Effector memory CD8-positive, alpha-beta T cell (primary cell): ENCODE measurements around the gene C10orf71.

Experiments
- ATAC-seq: fragments of 150-1000 bp; cut with Tn5 transposase; replicated peaks from 2 replicates; pipeline ENCODE4 v1.10.0; 2021; ENCODE audit warnings: mild to moderate bottlenecking, moderate library complexity
- DNase-seq, 3 experiments: peaks; one replicate each; pipeline ENCODE4 v3.0.0; 2021
- H3K27ac Mint-ChIP-seq, 2 donors: one replicate each; pipeline ENCODE4 v1.8.0; 2022; ENCODE audit warnings: mild to moderate bottlenecking in 2 of 2, mixed read lengths in 2 of 2, moderate library complexity in 2 of 2
- H3K27me3 Mint-ChIP-seq, 2 donors: one replicate each; pipeline ENCODE4 v1.8.0; 2022; ENCODE audit warnings: mixed read lengths in 2 of 2
- H3K36me3 Mint-ChIP-seq: one replicate; pipeline ENCODE4 v1.8.0; 2022; ENCODE audit warnings: mild to moderate bottlenecking, moderate library complexity, mixed read lengths; ENCODE audit not compliant: insufficient read depth
- H3K4me1 Mint-ChIP-seq, 2 donors: one replicate each; pipeline ENCODE4 v1.8.0; 2022; ENCODE audit warnings: low read depth in 2 of 2, mixed read lengths in 2 of 2
- H3K4me3 Mint-ChIP-seq, 2 donors: one replicate each; pipeline ENCODE4 v1.8.0; 2022; ENCODE audit warnings: mild to moderate bottlenecking in 2 of 2, mixed read lengths in 2 of 2, moderate library complexity in 2 of 2
- H3K9me3 Mint-ChIP-seq, 2 donors: one replicate each; pipeline ENCODE4 v1.8.0; 2022; ENCODE audit warnings: mixed read lengths in 2 of 2

C10orf71 gene

DNA sequence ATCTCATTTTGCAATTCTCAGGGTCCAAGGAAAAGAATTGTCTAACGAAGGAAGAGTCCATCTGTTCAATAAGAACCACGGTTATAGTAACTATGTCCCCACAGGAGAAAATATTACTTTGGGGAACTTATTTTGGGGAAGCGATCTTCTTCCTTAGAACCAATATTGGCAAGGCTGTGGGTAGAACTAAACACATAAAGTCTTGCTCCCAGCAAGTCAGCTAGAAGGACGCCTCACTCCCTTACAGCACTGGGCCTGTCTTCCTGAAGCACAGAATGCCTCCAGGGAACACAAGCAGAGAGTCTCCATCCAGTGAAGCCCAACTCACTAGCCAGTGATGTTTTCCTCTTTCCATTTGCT is 30.2 kb downstream of the C10orf71 start:
- H3K9me3 Mint-ChIP-seq: no peaks in the 10 kb centered on the region
- H3K27ac Mint-ChIP-seq: no peak overlapping the region
- no peak for ATAC-seq
- H3K4me3 Mint-ChIP-seq: no peak overlapping the region
- H3K4me1 Mint-ChIP-seq: peaks cover 0 to 2% of the 10 kb centered on the region in 2 donors
- DNase-seq: no peak
- H3K27me3 Mint-ChIP-seq: peaks cover 25 to 61% of the 10 kb centered on the region in 2 donors
- H3K36me3 Mint-ChIP-seq: no peaks in the 10 kb centered on the region

DNA sequence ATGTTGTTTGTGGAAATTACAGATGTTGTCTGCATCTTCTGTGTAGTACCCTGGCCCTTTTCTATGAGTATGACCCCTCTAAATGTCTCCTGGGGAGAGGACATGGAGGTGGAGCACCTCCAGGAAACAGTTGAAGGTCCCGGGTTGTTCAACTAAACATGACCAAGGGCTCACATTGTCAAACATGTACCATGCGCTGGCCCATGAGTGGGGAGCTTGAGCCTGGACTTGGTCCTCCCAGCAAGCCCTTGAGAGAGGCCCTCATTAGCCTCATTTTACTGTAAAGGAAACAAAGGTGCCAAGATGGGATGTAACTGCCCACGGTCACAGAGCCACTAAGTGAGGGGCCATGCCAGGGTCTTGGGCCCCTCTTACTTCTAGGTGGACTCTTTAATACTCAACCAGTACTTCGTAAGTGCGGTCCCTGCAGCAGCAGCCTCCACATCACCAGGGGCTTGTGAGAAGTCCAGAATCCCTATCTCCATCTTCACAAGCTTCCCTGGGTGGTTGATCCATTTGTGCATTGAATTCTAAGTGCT is 31.2 kb downstream of the C10orf71 start:
- Mint-ChIP-seq H3K27ac (no peak overlapping the region), H3K4me3 (no peak overlapping the region)

DNA sequence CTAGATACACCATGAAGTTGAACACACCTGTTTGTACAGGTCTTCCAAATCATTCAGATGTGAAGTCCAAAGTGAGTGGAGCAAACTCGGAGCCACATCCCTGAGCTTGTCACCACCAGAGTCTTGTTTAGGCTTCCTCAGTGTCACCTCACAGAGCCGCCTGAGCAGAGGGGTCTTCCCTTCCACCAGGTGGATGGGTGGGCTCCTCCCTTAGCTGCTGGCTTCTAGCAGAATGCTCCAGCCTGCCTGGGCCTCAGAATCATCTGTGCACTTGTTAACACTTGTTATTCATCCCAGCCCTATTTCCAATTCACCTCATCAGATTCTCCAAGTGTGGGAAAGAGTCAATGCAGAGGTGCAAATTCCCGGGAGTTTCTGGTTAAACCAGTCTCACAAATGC is 32.5 kb downstream of the C10orf71 start:
- Mint-ChIP-seq H3K27ac (no peak overlapping the region), H3K36me3 (peaks cover 2% of the 10 kb centered on the region), H3K27me3 (peaks cover 13 to 50% of the 10 kb centered on the region in 2 donors), H3K4me3 (no peak overlapping the region), H3K9me3 (peaks cover 9 to 20% of the 10 kb centered on the region in 2 donors), H3K4me1 (peaks cover 13 to 15% of the 10 kb centered on the region in 2 donors)
- no peak for DNase-seq
- ATAC-seq: no peak

More for the DNA sequence above, 31.2 kb downstream of the C10orf71 start:
- H3K4me1 Mint-ChIP-seq: peaks cover 5 to 7% of the 10 kb centered on the region in 2 donors
- peaks cover 16 to 51% of the 10 kb centered on the region in 2 donors for H3K27me3 Mint-ChIP-seq
- DNase-seq: no peak
- ATAC-seq: no peak
- H3K36me3 Mint-ChIP-seq: peaks cover under 1% of the 10 kb centered on the region
- peaks cover under 1 to 9% of the 10 kb centered on the region in 2 donors for H3K9me3 Mint-ChIP-seq

DNA sequence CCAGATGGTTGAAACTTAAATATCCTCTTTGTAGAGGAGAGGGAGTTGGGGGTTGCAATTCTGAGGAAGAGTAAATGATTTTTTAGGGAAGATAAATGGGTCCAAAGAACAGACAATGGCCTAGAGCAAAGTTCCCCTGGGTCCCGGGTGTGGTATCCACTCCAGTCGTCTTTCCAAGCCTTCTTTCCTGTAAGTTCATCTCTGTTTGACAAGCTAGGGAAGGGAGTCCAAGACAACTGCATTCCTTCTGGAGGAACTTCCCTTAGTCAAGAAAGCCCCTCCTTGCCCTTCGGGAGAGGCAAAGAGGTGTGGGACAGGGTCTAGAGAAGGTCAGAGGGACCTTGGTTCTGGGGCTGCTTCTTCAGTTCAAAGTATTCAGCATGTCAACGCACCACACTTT is 33.4 kb downstream of the C10orf71 start:
- no peak overlapping the region for H3K27ac Mint-ChIP-seq
- no peak for ATAC-seq
- H3K36me3 Mint-ChIP-seq: peaks cover 2% of the 10 kb centered on the region
- H3K4me1 Mint-ChIP-seq: peaks cover 13 to 15% of the 10 kb centered on the region in 2 donors
- H3K4me3 Mint-ChIP-seq: no peak overlapping the region
- H3K27me3 Mint-ChIP-seq: peaks cover 13 to 42% of the 10 kb centered on the region in 2 donors
- DNase-seq: no peak
- H3K9me3 Mint-ChIP-seq: peaks cover 9 to 20% of the 10 kb centered on the region in 2 donors

DNA sequence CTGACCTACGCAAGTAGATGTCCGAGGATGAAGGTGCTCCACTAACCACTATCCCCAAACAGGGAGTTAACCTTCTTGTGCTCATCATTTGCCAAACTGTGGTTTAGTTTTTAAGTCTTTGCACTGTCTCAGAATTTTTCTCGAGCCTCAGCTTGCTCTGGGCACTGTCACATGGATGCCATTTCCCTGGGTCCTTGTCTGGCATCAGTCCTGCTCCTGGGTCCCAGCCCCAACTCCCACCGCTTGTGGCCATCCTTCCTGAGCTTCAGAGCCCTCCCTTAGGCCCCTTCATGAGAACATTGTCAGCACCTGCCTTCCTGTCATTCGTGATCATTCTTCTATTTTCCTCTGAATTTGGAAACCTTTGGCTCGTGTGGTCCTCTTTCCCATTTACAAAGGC is 33.8 kb downstream of the C10orf71 start:
- no peak for DNase-seq
- peaks cover 9 to 20% of the 10 kb centered on the region in 2 donors for H3K9me3 Mint-ChIP-seq
- peaks cover 11 to 38% of the 10 kb centered on the region in 2 donors for H3K27me3 Mint-ChIP-seq
- no peak for ATAC-seq
- peaks cover 2% of the 10 kb centered on the region for H3K36me3 Mint-ChIP-seq
- H3K27ac Mint-ChIP-seq: no peak overlapping the region
- peaks cover 13 to 15% of the 10 kb centered on the region in 2 donors for H3K4me1 Mint-ChIP-seq
- no peak overlapping the region for H3K4me3 Mint-ChIP-seq

DNA sequence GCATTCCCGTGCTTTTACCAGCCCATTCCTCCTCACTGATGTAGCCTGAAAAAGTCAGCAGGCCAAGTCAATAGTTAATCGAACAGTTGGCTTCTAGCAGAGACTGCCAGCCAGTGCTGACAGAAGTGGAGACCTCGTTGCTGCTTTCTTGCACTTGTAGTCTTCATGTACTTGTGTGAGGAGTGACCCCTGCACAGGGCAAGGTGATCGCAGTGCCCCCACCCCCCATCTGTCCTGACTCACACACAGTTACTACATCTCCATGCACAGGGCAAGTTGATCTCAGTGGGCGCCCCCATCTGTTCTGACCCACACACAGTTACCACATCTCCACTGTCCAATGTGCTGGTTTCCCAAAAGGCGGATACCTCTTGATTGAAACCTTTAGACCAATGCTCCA is 34.2 kb downstream of the C10orf71 start:
- H3K4me3 Mint-ChIP-seq: no peak overlapping the region
- peaks cover 9 to 20% of the 10 kb centered on the region in 2 donors for H3K9me3 Mint-ChIP-seq

DNA sequence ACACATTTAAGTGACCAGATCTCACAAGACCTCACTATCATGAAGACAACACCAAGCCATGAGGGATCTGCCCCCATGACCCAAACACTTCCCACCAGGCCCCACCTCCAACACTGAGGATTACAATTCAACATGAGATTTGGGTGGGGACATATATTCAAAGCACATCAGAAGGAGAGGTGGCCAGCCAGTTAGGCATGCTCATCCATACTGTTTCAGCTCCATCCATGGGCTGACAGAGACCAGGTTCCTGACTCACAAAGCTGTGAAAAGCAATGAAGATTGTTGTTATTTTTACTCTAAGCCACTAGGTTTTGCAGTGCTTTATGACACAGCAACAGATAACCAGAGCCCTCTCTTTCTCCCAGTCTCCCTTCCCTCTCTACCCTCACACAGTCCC is 36.0 kb downstream of the C10orf71 start:
- Mint-ChIP-seq H3K36me3 (peaks cover 2% of the 10 kb centered on the region), H3K4me3 (peak overlapping the region; percentile 9 to 12), H3K9me3 (peaks cover 9 to 20% of the 10 kb centered on the region in 2 donors), H3K27me3 (peaks cover 4 to 37% of the 10 kb centered on the region in 2 donors), H3K4me1 (peaks cover 13 to 15% of the 10 kb centered on the region in 2 donors), H3K27ac (peak overlapping the region; percentile 87 to 92)
- DNase-seq: no peak
- ATAC-seq: no peak

More for the DNA sequence above, 34.2 kb downstream of the C10orf71 start:
- H3K27me3 Mint-ChIP-seq: peaks cover 7 to 37% of the 10 kb centered on the region in 2 donors
- H3K27ac Mint-ChIP-seq: no peak overlapping the region
- H3K36me3 Mint-ChIP-seq: peaks cover 2% of the 10 kb centered on the region
- H3K4me1 Mint-ChIP-seq: peaks cover 13 to 15% of the 10 kb centered on the region in 2 donors
- ATAC-seq (no peak), DNase-seq (no peak)

DNA sequence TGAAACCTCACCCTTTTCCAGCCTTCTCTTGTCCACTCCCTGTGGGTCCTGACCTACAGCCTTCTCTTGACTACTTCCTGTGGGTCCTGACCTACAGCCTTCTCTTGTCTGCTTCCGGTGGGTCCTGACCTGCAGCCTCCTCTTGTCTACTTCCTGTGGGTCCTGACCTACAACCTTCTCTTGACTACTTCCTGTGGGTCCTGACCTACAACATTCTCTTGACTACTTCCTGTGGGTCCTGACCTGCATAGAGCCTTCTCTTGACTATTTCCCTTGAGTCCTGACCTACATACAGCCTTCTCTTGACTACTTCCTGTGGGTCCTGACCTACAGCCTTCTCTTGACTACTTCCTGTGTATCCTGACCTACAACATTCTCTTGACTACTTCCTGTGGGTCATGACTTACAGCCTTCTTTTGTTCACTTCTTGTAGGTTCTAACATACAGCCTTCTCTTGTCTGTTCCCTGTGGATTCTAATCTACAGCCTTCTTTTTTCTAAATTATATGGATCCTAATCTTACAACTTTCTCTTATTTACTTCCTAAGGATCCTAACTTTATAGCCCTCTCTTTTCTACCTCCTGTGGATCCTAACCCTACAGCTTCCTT is 36.5 kb downstream of the C10orf71 start:
- H3K36me3 Mint-ChIP-seq: peaks cover 2% of the 10 kb centered on the region
- H3K4me1 Mint-ChIP-seq: peaks cover 13 to 15% of the 10 kb centered on the region in 2 donors
- ATAC-seq: peak; percentile 95
- H3K27me3 Mint-ChIP-seq: peaks cover 4 to 33% of the 10 kb centered on the region in 2 donors
- DNase-seq: no peak
- peaks cover 9 to 20% of the 10 kb centered on the region in 2 donors for H3K9me3 Mint-ChIP-seq
- H3K27ac Mint-ChIP-seq: peak overlapping the region; percentile 87 to 92
- peak overlapping the region; percentile 9 to 12 for H3K4me3 Mint-ChIP-seq

DNA sequence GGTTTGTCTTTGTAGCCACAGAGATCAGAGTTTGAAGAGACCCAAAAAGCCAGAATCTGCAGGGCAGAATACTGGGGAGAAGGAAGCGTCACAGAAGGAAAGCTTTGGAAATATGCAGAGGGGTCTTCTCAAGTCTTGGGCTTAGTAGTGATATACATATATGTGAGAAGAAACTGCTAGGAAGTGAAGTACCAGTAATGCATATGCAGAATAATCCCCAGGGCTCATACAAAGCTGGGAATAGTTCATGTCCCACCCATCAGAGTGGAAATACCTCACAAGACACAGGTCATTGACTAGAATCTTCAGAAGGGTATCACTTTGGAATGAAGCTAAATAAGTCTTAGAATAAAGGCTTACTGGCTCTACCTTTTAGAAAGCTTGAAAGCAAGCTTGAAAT is 39.6 kb downstream of the C10orf71 start:
- ATAC-seq (no peak), DNase-seq (no peak)
- peaks cover 9 to 20% of the 10 kb centered on the region in 2 donors for H3K9me3 Mint-ChIP-seq
- no peak overlapping the region for H3K27ac Mint-ChIP-seq
- peaks cover 13 to 15% of the 10 kb centered on the region in 2 donors for H3K4me1 Mint-ChIP-seq
- H3K27me3 Mint-ChIP-seq: peaks cover 12 to 41% of the 10 kb centered on the region in 2 donors
- H3K4me3 Mint-ChIP-seq: no peak overlapping the region
- H3K36me3 Mint-ChIP-seq: peaks cover 2% of the 10 kb centered on the region

DNA sequence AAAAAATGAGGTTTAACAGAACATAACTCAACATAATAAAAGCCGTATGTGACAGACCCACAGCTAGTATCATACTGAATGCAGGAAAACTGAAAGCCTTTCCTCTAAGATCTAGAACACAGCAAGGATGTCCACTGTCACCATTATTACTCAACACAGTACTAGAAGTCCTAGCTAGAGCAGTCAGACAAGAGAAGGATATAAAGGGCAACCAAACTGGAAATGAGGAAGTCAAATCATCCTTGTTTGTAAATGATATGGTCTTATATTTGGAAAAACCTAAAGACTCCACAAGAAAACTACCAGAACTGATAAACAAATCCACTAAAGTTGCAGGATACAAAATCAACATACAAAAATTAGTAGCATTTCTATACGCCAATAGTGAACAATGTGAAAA is 45.9 kb downstream of the C10orf71 start:
- no peak for DNase-seq
- H3K4me1 Mint-ChIP-seq: no peaks in the 10 kb centered on the region

DNA sequence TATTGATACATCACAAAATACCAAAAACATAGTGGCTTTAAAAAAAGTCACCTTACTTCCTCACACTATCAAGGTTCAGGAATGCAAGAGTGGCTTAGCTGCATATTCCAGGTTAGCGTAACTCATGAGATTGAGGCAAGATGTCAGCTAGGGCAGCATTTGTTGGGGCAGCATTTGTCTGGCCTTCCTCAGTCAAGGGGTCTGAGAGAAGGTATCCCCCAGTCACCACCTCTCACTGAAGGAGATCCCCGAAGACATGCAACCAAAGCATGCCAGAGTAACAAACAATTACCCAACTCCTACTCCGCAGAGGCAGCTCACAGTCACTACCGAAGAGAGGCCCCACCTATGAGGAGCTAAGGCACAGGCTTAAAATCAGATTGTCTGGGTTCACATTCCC is 48.4 kb downstream of the C10orf71 start:
- no peaks in the 10 kb centered on the region for H3K36me3 Mint-ChIP-seq
- H3K27ac Mint-ChIP-seq: no peak overlapping the region
- H3K27me3 Mint-ChIP-seq: peaks cover 19 to 31% of the 10 kb centered on the region in 2 donors
- H3K4me1 Mint-ChIP-seq: no peaks in the 10 kb centered on the region
- no peak for ATAC-seq
- no peak overlapping the region for H3K4me3 Mint-ChIP-seq
- no peak for DNase-seq
- H3K9me3 Mint-ChIP-seq: peaks cover 0 to 7% of the 10 kb centered on the region in 2 donors

More for the DNA sequence above, 45.9 kb downstream of the C10orf71 start:
- H3K9me3 Mint-ChIP-seq: peaks cover 0 to under 1% of the 10 kb centered on the region in 2 donors
- H3K36me3 Mint-ChIP-seq: no peaks in the 10 kb centered on the region
- H3K27me3 Mint-ChIP-seq: peaks cover 8 to 16% of the 10 kb centered on the region in 2 donors
- no peak overlapping the region for H3K27ac Mint-ChIP-seq
- no peak overlapping the region for H3K4me3 Mint-ChIP-seq
- no peak for ATAC-seq

DNA sequence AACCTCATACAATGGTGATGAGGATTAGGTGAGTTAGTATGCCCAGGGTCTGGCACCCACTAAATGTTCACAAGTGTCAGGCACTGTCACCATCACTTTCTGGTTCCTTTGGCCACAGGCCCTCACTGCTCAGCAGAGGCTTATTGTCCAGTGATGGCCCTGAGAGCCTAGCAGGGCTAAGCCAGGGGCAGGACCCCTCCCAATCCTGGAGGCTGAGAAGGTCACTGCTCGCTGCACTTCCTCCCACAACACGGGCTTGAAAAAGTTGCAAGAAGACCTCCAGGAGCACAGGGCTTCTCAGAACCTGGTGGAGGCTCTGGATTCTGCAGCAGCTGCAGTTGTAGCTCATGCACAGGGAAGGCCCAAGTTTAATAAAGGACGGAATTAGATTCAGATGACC is 48.9 kb downstream of the C10orf71 start:
- H3K27me3 Mint-ChIP-seq: peaks cover 14 to 29% of the 10 kb centered on the region in 2 donors
- DNase-seq: no peak

DNA sequence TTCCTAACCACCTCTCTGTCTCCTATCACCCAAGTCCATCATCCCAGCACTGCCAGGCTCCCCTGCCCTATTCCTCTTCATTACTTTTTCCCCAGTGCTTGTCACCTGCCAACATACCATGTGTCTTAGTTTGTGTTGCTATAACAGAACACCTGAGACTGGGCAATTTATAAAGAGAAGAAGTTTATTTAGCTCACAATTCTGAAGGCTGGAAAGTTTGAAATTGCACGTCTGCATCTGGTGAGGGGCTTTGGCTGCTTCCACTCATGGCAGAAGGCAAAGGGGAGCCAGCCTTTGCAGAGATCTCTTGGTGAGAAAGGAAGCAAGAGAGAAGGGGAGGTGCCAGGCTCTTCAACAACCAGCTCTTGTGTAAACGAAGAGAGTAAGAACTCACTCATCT is 49.6 kb downstream of the C10orf71 start:
- Mint-ChIP-seq H3K27me3 (peaks cover 11 to 22% of the 10 kb centered on the region in 2 donors), H3K27ac (no peak overlapping the region), H3K36me3 (no peaks in the 10 kb centered on the region), H3K9me3 (peaks cover 0 to 7% of the 10 kb centered on the region in 2 donors), H3K4me3 (no peak overlapping the region), H3K4me1 (no peaks in the 10 kb centered on the region)
- DNase-seq (no peak), ATAC-seq (no peak)

More for the DNA sequence above, 48.9 kb downstream of the C10orf71 start:
- no peaks in the 10 kb centered on the region for H3K36me3 Mint-ChIP-seq
- ATAC-seq: no peak
- H3K27ac Mint-ChIP-seq: no peak overlapping the region
- no peak overlapping the region for H3K4me3 Mint-ChIP-seq
- peaks cover 0 to 7% of the 10 kb centered on the region in 2 donors for H3K9me3 Mint-ChIP-seq
- no peaks in the 10 kb centered on the region for H3K4me1 Mint-ChIP-seq

DNA sequence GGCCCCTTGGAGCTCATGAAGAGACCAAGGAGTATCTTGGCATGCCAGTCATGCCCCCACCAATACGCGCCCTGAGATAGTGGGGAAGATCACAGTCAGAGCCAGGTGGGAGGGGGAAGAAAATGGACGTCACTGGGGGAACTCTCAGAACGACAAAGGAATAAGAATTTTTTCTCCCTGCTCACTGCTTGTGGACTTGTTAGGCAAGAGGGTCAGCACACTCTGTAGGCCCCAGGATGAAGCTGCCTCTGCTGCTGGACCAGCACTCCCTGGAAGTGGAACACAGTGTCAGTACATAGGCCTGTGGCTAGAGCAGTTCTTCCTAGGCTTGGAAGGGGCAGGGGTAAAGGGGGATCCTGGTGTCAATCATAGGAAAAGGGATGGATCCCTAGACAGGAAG is 50.4 kb downstream of the C10orf71 start:
- Mint-ChIP-seq H3K27me3 (peaks cover 11 to 22% of the 10 kb centered on the region in 2 donors), H3K4me1 (no peaks in the 10 kb centered on the region), H3K36me3 (no peaks in the 10 kb centered on the region), H3K27ac (no peak overlapping the region), H3K9me3 (peaks cover 0 to 7% of the 10 kb centered on the region in 2 donors), H3K4me3 (no peak overlapping the region)
- no peak for ATAC-seq
- DNase-seq: no peak
